ENCODE results near the gene PRKAG2. TPM values are rescaled to one million over a fixed set of nuclear protein-coding genes. Genes with fewer than 3 reads are reported as not detected.

Gene PRKAG2
- total and polyA plus RNA-seq, 2 experiments from 2014 or later = 9.1 to 14.9 TPM

DNA sequence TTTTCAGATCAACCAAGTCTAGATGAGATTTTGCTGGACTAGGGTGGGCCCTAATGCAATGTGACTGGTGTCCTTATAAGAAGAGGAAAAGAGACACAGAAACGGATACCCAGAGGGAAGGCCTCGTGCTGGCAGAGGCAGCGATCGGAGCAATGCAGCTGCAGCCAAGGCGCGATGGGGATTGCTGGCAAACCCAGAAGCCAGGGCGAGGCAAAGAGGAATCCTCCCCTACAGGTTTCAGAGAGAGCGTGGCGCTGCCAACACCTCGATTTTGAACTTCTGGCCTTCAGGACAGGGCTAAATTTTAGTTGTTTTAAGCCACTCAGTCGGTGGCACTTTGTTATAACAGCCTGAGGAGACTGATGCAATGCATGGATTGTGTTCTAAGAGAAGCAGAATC, 200.2 kb downstream of the PRKAG2 start (continued):
- TF ChIP-seq, protein P1, sequence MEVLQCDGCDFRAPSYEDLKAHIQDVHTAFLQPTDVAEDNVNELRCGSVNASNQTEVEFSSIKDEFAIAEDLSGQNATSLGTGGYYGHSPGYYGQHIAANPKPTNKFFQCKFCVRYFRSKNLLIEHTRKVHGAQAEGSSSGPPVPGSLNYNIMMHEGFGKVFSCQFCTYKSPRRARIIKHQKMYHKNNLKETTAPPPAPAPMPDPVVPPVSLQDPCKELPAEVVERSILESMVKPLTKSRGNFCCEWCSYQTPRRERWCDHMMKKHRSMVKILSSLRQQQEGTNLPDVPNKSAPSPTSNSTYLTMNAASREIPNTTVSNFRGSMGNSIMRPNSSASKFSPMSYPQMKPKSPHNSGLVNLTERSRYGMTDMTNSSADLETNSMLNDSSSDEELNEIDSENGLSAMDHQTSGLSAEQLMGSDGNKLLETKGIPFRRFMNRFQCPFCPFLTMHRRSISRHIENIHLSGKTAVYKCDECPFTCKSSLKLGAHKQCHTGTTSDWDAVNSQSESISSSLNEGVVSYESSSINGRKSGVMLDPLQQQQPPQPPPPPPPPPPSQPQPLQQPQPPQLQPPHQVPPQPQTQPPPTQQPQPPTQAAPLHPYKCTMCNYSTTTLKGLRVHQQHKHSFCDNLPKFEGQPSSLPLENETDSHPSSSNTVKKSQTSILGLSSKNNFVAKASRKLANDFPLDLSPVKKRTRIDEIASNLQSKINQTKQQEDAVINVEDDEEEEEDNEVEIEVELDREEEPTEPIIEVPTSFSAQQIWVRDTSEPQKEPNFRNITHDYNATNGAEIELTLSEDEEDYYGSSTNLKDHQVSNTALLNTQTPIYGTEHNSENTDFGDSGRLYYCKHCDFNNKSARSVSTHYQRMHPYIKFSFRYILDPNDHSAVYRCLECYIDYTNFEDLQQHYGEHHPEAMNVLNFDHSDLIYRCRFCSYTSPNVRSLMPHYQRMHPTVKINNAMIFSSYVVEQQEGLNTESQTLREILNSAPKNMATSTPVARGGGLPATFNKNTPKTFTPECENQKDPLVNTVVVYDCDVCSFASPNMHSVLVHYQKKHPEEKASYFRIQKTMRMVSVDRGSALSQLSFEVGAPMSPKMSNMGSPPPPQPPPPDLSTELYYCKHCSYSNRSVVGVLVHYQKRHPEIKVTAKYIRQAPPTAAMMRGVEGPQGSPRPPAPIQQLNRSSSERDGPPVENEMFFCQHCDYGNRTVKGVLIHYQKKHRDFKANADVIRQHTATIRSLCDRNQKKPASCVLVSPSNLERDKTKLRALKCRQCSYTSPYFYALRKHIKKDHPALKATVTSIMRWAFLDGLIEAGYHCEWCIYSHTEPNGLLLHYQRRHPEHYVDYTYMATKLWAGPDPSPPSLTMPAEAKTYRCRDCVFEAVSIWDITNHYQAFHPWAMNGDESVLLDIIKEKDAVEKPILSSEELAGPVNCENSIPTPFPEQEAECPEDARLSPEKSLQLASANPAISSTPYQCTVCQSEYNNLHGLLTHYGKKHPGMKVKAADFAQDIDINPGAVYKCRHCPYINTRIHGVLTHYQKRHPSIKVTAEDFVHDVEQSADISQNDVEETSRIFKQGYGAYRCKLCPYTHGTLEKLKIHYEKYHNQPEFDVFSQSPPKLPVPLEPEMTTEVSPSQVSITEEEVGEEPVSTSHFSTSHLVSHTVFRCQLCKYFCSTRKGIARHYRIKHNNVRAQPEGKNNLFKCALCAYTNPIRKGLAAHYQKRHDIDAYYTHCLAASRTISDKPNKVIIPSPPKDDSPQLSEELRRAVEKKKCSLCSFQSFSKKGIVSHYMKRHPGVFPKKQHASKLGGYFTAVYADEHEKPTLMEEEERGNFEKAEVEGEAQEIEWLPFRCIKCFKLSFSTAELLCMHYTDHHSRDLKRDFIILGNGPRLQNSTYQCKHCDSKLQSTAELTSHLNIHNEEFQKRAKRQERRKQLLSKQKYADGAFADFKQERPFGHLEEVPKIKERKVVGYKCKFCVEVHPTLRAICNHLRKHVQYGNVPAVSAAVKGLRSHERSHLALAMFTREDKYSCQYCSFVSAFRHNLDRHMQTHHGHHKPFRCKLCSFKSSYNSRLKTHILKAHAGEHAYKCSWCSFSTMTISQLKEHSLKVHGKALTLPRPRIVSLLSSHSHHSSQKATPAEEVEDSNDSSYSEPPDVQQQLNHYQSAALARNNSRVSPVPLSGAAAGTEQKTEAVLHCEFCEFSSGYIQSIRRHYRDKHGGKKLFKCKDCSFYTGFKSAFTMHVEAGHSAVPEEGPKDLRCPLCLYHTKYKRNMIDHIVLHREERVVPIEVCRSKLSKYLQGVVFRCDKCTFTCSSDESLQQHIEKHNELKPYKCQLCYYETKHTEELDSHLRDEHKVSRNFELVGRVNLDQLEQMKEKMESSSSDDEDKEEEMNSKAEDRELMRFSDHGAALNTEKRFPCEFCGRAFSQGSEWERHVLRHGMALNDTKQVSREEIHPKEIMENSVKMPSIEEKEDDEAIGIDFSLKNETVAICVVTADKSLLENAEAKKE (CRISPR knock-in tag; IDR thresholded peaks at IDR 0.05) = no peak
- TF ChIP-seq CREB1 (CRISPR knock-in tag; IDR thresholded peaks at IDR 0.05; ENCODE audit: low read depth) (no peak), STAT1 (IDR thresholded peaks at IDR 0.05; ENCODE audit: unreplicated experiment) (no peak), ZNF114 (CRISPR knock-in tag; IDR thresholded peaks at IDR 0.05) (no peak), JUNB (IDR thresholded peaks at IDR 0.05; ENCODE audit: unreplicated experiment) (no peak), EZH2phosphoT487 (IDR thresholded peaks at IDR 0.05; ENCODE audit: unreplicated experiment) (no peak), EZH2 (IDR thresholded peaks at IDR 0.05; ENCODE audit: low read depth, unreplicated experiment) (no peak), POLR2AphosphoS5 (IDR thresholded peaks at IDR 0.05; ENCODE audit: low read depth) (no peak), ZNF331 (CRISPR knock-in tag; IDR thresholded peaks at IDR 0.05; ENCODE audit: low read depth) (no peak), NANOG (IDR thresholded peaks at IDR 0.05; ENCODE audit: borderline replicate concordance) (no peak)
- TF ChIP-seq, protein P2, sequence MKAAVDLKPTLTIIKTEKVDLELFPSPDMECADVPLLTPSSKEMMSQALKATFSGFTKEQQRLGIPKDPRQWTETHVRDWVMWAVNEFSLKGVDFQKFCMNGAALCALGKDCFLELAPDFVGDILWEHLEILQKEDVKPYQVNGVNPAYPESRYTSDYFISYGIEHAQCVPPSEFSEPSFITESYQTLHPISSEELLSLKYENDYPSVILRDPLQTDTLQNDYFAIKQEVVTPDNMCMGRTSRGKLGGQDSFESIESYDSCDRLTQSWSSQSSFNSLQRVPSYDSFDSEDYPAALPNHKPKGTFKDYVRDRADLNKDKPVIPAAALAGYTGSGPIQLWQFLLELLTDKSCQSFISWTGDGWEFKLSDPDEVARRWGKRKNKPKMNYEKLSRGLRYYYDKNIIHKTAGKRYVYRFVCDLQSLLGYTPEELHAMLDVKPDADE (IDR thresholded peaks at IDR 0.05) = no peak
- TF ChIP-seq, protein P3, sequence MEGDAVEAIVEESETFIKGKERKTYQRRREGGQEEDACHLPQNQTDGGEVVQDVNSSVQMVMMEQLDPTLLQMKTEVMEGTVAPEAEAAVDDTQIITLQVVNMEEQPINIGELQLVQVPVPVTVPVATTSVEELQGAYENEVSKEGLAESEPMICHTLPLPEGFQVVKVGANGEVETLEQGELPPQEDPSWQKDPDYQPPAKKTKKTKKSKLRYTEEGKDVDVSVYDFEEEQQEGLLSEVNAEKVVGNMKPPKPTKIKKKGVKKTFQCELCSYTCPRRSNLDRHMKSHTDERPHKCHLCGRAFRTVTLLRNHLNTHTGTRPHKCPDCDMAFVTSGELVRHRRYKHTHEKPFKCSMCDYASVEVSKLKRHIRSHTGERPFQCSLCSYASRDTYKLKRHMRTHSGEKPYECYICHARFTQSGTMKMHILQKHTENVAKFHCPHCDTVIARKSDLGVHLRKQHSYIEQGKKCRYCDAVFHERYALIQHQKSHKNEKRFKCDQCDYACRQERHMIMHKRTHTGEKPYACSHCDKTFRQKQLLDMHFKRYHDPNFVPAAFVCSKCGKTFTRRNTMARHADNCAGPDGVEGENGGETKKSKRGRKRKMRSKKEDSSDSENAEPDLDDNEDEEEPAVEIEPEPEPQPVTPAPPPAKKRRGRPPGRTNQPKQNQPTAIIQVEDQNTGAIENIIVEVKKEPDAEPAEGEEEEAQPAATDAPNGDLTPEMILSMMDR (conservative IDR thresholded peaks at IDR 0.05; ENCODE audit: low read depth in 2 of 2) = no peak
